ENCODE results near the gene ECE1. TPM values are rescaled to one million over a fixed set of nuclear protein-coding genes. Genes with fewer than 3 reads are reported as not detected.

ECE1 gene
- total RNA-seq, 1 donor from 2014 or later, result 58.0 TPM

GRCh38 chr1:21255943-21256320 lies 34.3 kb downstream of the ECE1 start:
- DNase-seq (ENCODE audit: low spot score), result no peak
- ATAC-seq, result no peak

GRCh38 chr1:21255284-21255942 lies 34.9 kb downstream of the ECE1 start:
- DNase-seq (ENCODE audit: low spot score), result peak; percentile 81
- peak; percentile 68 for ATAC-seq

- ATAC-seq (peak; percentile 1), DNase-seq (ENCODE audit: low spot score) (no peak)
Observed at GRCh38 chr1:21254335-21254951, 35.8 kb downstream of the ECE1 start.

GRCh38 chr1:21251773-21252471 lies 38.3 kb downstream of the ECE1 start:
- DNase-seq (ENCODE audit: low spot score), result peak; percentile 89
- peak; percentile 78 for ATAC-seq

- ATAC-seq (no peak), DNase-seq (ENCODE audit: low spot score) (no peak)
Observed at GRCh38 chr1:21249940-21250493, 40.2 kb downstream of the ECE1 start.

GRCh38 chr1:21247892-21248715 lies 42.2 kb downstream of the ECE1 start:
- DNase-seq (ENCODE audit: low spot score) (no peak), ATAC-seq (peak; percentile 67)

- DNase-seq (ENCODE audit: low spot score), result no peak
Observed at GRCh38 chr1:21246905-21247642, 43.2 kb downstream of the ECE1 start.

GRCh38 chr1:21245688-21246229 lies 44.5 kb downstream of the ECE1 start:
- DNase-seq (ENCODE audit: low spot score), result no peak
- no peak for ATAC-seq

More at GRCh38 chr1:21246905-21247642, 43.2 kb downstream of the ECE1 start:
- ATAC-seq, result no peak

GRCh38 chr1:21244986-21245687 lies 45.1 kb downstream of the ECE1 start:
- ATAC-seq (no peak), DNase-seq (ENCODE audit: low spot score) (no peak)

GRCh38 chr1:21244154-21244553 lies 46.1 kb downstream of the ECE1 start:
- ATAC-seq (no peak), DNase-seq (ENCODE audit: low spot score) (no peak)

GRCh38 chr1:21242846-21243245 lies 47.4 kb downstream of the ECE1 start:
- ATAC-seq (no peak), DNase-seq (ENCODE audit: low spot score) (no peak)

- DNase-seq (ENCODE audit: low spot score), result no peak
- no peak for ATAC-seq
Observed at GRCh38 chr1:21241771-21242581, 48.3 kb downstream of the ECE1 start.

GRCh38 chr1:21240706-21241105 lies 49.6 kb downstream of the ECE1 start:
- no peak for ATAC-seq
- no peak for DNase-seq (ENCODE audit: low spot score)

- ATAC-seq (no peak), DNase-seq (ENCODE audit: low spot score) (no peak)
Observed at GRCh38 chr1:21239221-21239620, 51.0 kb downstream of the ECE1 start.

- no peak for ATAC-seq
- DNase-seq (ENCODE audit: low spot score), result no peak
Observed at GRCh38 chr1:21238141-21238800, 52.0 kb downstream of the ECE1 start.

GRCh38 chr1:21237446-21238088 lies 52.7 kb downstream of the ECE1 start:
- ATAC-seq (no peak), DNase-seq (ENCODE audit: low spot score) (no peak)

GRCh38 chr1:21236178-21236577 lies 54.1 kb downstream of the ECE1 start:
- DNase-seq (ENCODE audit: low spot score) (no peak), ATAC-seq (no peak)

Data from left lobe of liver (tissue), 2 donors.